Measurements from ENCODE around the gene OOSP1.

Gene OOSP1

GRCh38 chr11:59931688-59932087, 6.5 kb upstream of the OOSP1 start:
- Histone ChIP-seq H3K4me3 (ENCODE audit: low read depth, low read length) (no peak overlapping the region), H3K36me3 (no peaks in the 10 kb centered on the region), H3K27ac (no peak overlapping the region), H3K9me3 (ENCODE audit: severe bottlenecking) (peaks cover 3% of the 10 kb centered on the region), H3K27me3 (ENCODE audit: insufficient read depth, low read depth, severe bottlenecking) (no peaks in the 10 kb centered on the region)
- no peak for DNase-seq
- no peak for TF ChIP-seq CTCF (IDR thresholded peaks at IDR 0.05; ENCODE audit: low read depth, low read length)

GRCh38 chr11:59938718-59939117, 486 bp downstream of the OOSP1 start:
- Histone ChIP-seq H3K4me3 (ENCODE audit: low read depth, low read length) (no peak overlapping the region), H3K27ac (no peak overlapping the region), H3K36me3 (no peaks in the 10 kb centered on the region), H3K27me3 (ENCODE audit: insufficient read depth, low read depth, severe bottlenecking) (no peaks in the 10 kb centered on the region), H3K9me3 (ENCODE audit: severe bottlenecking) (no peaks in the 10 kb centered on the region)
- DNase-seq = no peak
- no peak for TF ChIP-seq CTCF (IDR thresholded peaks at IDR 0.05; ENCODE audit: low read depth, low read length)

- Histone ChIP-seq H3K4me3 (ENCODE audit: low read depth, low read length) (no peak overlapping the region), H3K9me3 (ENCODE audit: severe bottlenecking) (no peaks in the 10 kb centered on the region), H3K27ac (no peak overlapping the region), H3K36me3 (no peaks in the 10 kb centered on the region), H3K27me3 (ENCODE audit: insufficient read depth, low read depth, severe bottlenecking) (no peaks in the 10 kb centered on the region)
- no peak for DNase-seq
- no peak for TF ChIP-seq CTCF (IDR thresholded peaks at IDR 0.05; ENCODE audit: low read depth, low read length)
Observed at GRCh38 chr11:59939482-59939881, 1.2 kb downstream of the OOSP1 start.

GRCh38 chr11:59941091-59941490, 2.9 kb downstream of the OOSP1 start:
- no peaks in the 10 kb centered on the region for H3K27me3 ChIP-seq (ENCODE audit: insufficient read depth, low read depth, severe bottlenecking)
- no peak overlapping the region for H3K4me3 ChIP-seq (ENCODE audit: low read depth, low read length)

GRCh38 chr11:59943997-59944714, 5.9 kb downstream of the OOSP1 start:
- Histone ChIP-seq H3K9me3 (ENCODE audit: severe bottlenecking) (no peaks in the 10 kb centered on the region), H3K27me3 (ENCODE audit: insufficient read depth, low read depth, severe bottlenecking) (no peaks in the 10 kb centered on the region), H3K4me3 (ENCODE audit: low read depth, low read length) (no peak overlapping the region), H3K27ac (no peak overlapping the region), H3K36me3 (no peaks in the 10 kb centered on the region)
- DNase-seq = no peak
- TF ChIP-seq CTCF (IDR thresholded peaks at IDR 0.05; ENCODE audit: low read depth, low read length) = no peak

More at GRCh38 chr11:59941091-59941490, 2.9 kb downstream of the OOSP1 start:
- Histone ChIP-seq H3K9me3 (ENCODE audit: severe bottlenecking) (no peaks in the 10 kb centered on the region), H3K27ac (no peak overlapping the region), H3K36me3 (no peaks in the 10 kb centered on the region)
- DNase-seq = no peak
- no peak for TF ChIP-seq CTCF (IDR thresholded peaks at IDR 0.05; ENCODE audit: low read depth, low read length)

GRCh38 chr11:59944720-59945119, 6.5 kb downstream of the OOSP1 start:
- H3K27me3 ChIP-seq (ENCODE audit: insufficient read depth, low read depth, severe bottlenecking) = no peaks in the 10 kb centered on the region
- no peak for TF ChIP-seq CTCF (IDR thresholded peaks at IDR 0.05; ENCODE audit: low read depth, low read length)
- H3K9me3 ChIP-seq (ENCODE audit: severe bottlenecking) = no peaks in the 10 kb centered on the region
- H3K36me3 ChIP-seq = no peaks in the 10 kb centered on the region
- no peak for DNase-seq
- no peak overlapping the region for H3K27ac ChIP-seq
- H3K4me3 ChIP-seq (ENCODE audit: low read depth, low read length) = no peak overlapping the region
